Occipital lobe (tissue), 2 donors: ENCODE data around the gene ZCCHC3. TPM values are rescaled to one million over a fixed set of nuclear protein-coding genes. Genes with fewer than 3 reads are reported as not detected.

ENCODE experiments used
- DNase-seq: peaks from one replicate; lab custom pipeline; 2025; lab: John Stamatoyannopoulos, UW
- total RNA-seq: library from RNA; depleted of rRNA; stranded (reverse); fragments of >200 nt; gene quantifications from one replicate; pipeline ENCODE4 v1.2.3, GENCODE V29; 2014

ZCCHC3 gene
- total RNA-seq, 1 donor from 2014 or later = 27.0 TPM

DNA sequence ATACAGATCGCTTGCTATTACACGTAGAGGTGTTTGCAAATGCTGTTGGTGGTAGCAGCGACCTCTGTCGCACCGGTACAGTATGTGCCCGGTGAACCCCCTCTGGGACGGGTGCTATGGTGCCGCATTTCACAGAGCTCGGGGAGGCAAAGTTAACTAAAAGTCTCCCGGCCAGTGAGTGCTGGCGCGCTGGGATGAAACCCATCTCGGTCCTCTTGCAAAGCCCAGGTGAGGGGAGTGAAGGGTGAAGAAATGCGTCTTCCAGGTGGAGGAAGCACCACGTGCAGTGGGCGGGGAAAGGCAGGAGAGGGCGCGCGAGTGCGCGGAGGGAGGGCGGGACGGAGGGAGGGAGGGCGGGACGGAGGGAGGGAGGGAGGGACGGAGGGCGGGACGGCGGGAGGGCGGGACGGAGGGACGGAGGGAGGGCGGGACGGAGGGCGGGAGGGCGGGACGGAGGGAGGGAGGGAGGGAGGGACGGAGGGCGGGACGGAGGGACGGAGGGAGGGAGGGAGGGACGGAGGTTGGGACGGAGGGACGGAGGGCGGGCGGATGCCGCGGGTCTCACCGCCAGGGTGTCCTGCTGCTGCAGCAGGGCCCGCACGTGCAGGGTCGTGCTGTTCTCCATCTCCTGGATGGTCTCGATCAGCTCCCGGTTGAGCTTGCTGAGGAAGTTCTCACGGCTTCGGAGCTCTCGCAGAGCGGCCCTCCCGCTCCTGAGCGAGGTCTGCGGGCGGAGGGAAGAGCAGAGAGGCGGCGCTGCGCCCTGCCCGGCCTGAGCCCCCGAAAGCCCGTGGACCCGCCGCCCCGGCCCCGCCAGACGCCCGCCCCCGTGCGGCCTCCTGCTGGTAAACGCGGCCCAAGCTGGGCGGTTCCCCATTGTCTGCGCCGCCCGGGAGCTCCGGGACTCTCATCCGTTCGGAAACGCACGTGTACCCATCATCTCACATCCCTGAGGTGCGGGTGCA, 18.5 kb upstream of the ZCCHC3 start:
- DNase-seq = no peak

DNA sequence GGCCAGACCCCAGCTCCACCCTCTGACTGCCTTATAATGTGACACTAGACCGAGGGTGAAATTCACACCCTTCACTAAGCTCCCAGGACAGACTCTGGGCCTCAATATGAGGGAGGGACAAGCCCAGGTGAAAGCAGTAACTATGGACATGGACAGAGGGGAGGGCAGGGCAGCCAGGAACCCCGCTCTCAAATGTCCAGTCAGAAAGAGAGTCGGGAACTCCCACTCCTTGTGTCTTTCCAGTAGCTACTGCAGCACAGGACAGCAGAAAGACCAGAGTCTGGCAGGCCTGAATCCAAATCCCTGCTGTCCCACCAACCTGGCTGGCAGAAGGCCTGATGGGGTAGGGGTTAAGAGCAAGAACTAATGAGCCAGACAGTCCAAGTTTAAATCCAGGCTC, 13.2 kb upstream of the ZCCHC3 start:
- no peak for DNase-seq

DNA sequence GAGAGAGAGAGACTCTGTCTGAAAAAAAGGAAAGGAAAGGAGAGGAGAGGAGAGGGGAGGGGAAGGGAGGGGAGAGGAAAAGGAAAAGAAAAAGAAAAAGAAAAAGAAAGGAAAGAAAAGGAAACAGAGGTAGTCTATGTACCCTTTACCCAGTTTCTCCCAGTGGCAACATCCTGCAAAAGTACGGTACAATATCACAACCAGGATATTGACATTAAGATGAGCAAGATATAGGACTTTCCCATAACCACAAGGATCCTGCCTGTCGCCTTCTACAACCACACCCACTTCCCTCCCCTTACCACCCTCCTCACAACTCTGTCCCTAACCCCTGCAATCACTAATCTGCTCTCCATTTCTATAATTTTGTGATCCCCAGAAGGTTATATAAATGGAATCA, 10.9 kb upstream of the ZCCHC3 start:
- no peak for DNase-seq

DNA sequence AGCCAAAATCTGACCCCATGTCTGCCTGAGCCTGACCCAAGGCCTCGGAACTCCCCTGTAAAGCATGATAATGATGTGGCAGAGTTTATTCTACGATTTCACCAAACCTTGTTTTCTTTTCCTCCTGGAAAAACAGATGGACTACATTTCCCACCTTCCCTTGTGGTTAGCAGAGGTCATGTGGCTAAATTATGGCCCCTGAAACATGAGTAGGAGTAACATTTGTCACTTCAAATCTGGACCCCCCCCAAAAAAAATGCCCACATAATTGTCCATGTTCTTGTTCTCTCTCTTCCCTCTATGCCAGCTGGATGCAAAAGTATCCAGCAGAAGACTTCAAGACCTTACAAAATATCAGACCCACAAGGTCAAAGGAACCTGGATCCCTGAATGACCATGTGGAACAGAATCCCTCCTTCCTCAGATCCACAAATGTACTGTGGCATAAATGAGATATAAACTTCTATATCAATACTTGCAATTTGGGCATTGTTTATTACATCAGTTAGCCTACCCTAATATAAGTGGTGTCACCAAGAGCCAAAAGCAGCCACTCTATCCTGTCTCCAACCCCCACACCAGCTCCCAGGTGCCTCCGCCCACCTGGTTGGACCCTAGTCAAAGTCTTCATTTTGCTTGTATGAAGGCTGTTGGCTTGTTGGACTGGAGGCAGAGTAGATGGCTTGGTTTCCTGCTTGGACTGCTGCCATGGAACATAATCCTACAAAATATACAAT, 8.2 kb upstream of the ZCCHC3 start:
- DNase-seq = no peak

DNA sequence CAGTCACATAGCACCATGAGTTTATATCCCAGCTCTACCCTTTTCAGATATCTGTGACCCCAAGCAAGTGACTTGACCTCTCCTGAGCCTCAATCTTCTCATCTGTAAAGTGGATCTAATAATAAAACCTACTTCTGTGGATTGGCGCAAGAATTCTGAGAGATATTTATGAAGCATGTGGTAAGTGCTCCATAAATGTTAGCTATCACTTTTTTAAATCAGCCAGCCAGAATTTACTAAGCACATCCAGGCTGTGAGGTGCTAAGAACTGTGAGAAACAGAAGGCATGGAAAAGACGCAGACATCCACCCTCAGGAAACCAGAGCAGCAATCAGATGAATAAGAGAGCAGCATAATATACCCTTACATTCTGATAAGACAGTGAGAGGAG, 7.7 kb upstream of the ZCCHC3 start:
- no peak for DNase-seq

DNA sequence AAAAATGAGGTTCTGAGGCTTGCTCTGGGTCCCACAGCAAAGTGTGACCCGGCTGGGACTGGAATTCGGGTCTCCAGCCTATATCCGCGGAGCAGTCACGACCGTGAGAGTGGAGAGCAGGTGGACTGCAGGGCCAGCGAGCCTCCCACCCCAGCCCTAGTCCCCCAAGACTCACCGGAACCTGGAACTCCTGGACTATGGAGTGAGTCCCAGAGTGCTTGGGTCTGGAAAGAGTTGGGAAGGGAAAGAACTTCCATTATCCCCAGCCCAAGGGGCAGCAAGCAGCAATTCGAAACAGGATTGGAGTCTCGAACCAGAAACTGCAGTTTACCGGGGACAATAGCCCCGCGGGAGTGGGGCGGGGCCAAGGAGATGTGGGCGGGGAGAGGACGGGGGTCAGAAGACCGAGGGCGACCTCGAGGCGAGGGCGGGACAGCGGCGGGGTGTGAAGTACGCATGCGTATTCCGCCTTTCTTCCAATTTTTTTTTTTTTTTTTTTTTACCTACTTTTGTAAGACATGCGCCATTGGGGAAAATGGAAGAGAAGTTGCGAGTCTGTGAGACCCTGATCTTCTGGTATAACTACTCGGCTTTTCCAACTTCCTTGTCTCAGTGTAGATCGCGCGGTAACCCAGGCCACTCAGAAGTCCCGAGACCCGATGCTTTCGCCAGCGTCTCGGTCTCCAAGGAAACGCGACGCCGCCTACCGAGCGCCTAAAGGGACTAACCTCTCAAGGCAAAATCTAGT, 7.1 kb upstream of the ZCCHC3 start, which contains the start of gene C20orf96:
TSS of gene C20orf96 (minus strand) at position 667 of the 748 bp plus-strand sequence. CDS start at position 527, 140 bp downstream.
- peak; percentile 78 for DNase-seq

DNA sequence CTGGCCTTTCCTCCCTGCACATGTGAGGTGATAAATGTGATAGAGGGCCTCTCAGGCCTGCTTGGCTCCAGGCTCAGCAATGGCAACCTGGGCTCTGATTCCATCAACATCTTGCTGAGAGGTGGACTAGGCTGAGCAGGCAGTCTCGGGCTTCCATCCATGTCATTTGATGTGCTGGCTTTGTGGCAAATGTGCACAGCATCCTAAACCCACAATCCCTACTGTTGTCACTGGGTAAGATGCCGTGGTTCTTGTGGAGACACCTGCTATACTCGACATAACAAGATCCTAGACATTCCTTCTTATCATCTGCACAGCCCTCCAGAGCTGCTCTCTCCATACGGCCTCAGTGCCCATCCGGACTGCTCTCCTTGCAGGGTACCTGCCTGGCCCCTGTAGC, 2.8 kb upstream of the ZCCHC3 start:
- DNase-seq = no peak

DNA sequence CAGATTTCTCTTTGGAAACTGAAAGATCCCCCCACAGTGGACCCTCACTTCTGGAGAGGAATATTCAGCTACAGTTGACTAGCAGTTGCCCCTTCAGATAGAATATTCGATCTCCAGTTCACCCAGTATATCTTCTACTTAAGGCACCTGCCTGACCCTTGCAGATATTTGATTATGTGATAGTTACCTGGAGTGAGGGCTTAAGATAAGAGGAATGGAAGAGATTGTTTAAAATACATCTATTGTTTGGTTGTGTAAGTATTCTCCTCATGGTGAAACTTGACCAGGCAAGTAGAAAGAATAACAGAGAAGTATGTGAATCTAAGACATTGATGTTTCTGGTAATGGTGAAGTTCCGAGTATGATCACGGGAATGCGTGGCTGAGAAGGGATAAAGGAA, 1.6 kb upstream of the ZCCHC3 start:
- DNase-seq = no peak

DNA sequence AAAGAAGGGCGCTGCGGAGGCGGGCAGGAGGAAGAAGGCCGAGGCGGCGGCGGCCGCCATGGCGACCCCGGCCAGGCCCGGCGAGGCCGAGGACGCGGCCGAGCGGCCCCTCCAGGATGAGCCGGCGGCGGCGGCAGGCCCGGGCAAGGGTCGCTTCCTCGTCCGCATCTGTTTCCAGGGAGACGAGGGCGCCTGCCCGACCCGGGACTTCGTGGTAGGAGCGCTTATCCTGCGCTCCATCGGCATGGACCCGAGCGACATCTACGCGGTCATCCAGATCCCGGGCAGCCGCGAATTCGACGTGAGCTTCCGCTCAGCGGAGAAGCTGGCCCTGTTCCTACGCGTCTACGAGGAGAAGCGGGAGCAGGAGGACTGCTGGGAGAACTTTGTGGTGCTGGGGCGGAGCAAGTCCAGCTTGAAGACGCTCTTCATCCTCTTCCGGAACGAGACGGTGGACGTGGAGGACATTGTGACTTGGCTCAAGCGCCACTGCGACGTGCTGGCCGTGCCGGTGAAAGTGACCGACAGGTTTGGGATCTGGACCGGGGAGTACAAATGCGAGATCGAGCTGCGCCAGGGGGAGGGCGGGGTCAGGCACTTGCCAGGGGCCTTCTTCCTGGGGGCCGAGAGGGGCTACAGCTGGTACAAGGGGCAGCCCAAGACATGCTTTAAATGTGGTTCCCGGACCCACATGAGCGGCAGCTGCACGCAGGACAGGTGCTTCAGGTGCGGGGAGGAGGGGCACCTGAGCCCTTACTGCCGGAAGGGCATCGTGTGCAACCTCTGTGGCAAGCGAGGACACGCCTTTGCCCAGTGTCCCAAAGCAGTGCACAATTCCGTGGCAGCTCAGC, 780 bp downstream of the ZCCHC3 start:
- peak; percentile 54 for DNase-seq

DNA sequence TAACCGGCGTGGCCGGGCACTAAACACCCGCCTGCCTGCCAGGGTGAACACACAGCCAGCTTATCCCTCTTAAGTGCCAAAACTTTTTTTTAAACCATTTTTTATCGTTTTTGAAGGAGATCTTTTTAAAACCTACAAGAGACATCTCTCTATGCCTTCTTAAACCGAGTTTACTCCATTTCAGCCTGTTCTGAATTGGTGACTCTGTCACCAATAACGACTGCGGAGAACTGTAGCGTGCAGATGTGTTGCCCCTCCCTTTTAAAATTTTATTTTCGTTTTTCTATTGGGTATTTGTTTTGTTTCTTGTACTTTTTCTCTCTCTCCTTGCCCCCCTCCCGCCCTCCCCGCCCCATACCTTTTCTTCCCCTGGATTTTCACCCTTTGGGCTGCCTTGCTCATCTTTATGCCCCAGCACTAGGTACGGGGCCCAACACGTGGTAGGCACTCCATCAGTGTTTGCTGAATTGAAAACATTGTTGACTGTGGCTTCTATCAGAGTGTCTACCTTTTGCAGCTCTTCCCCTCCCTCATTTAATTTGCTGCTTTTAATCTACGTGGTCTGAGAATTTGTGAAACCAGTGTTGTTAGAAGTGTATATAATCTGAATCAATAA, 1.5 kb downstream of the ZCCHC3 start:
- DNase-seq = no peak

DNA sequence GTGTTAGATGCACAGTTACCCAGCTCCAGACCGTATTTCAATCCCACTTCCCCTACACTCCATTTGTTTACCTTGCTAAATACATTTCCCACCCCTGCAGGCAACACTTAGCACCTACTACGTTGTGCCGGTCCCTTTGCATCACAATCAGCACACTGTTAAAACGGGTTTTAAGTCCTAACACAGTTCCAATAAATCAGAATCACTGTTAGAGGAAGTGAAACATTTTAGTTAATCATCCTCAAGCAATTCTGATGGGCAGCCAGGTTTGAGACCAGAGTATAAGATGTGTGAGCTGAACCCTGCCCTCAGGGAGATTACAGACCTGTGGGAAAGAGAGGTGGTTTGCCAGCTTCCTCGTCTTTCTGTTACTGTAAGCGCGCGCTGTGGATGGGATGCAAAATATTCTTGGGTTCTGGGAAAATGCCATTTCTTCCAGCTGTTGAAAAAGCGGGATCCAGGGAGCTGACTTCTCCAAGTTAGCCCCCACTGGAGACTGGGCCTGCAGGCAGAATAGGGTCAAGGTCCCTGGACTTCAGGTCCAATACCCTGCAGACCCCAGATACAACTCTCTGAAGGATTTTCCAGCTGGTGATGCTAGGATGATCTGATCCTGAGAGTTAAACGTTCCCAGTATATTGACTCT, 3.1 kb downstream of the ZCCHC3 start:
- DNase-seq = no peak

DNA sequence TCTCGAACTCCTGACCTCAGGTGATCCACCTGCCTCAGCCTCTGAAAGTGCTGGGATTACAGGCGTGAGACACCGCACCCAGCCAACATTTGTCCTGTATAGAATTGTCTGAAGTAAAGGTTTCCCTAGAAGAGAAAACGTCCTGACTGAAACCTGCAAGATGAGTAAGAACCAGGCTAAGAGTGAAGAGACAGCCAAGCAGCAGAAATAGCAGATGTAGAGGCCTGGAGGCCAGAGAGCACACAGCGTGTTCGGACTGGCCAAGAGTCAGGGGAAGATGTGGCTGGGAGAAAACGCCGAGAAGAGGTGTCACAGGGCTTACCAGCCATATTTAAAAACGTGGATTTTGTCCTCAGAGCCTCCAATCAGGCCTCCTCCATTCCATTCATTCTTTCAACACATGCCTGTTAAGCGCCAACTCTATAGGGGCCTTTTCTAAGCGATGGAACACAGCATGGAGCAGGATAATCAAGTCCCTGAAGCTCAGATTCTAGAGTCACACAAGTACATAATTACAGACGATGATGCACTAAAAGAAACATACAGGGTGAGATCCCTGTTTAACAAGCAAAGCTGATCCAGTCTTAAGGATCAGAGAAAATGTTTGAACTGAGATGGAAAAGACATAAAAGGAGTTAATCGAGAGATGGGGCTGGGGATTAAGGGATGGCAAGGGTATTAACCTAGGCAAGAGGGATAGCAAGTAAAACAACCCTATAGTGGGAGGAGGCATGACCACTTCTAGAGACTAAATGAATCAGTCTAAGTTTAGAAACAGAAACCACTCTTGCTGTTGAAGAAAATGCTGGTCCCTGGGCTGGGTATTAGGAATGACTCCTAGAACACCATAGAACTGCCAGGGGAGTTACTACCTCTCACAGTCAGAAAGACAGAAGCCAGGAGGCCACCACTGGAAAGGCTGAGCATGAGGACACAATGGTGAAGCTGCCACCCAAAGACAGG, 4.8 kb downstream of the ZCCHC3 start:
- no peak for DNase-seq

DNA sequence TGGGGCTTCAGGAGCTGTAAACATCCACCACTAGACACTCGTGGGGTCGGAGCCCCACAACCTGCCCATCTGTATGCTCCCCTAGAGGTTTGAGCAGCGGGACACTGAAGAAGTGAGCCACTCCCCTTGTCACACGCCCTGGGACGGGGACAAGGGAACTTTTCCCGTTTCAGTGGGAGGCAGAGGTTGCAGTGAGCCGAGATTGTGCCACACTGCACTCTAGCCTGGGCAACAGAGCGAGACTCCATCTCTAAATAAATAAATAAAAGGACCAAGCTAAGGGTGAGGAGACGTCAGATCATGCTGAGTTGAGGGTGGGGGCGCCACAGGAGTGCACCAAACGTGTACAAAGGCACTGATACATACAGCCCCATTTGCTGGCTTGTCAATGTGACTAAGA, 8.4 kb downstream of the ZCCHC3 start:
- no peak for DNase-seq

DNA sequence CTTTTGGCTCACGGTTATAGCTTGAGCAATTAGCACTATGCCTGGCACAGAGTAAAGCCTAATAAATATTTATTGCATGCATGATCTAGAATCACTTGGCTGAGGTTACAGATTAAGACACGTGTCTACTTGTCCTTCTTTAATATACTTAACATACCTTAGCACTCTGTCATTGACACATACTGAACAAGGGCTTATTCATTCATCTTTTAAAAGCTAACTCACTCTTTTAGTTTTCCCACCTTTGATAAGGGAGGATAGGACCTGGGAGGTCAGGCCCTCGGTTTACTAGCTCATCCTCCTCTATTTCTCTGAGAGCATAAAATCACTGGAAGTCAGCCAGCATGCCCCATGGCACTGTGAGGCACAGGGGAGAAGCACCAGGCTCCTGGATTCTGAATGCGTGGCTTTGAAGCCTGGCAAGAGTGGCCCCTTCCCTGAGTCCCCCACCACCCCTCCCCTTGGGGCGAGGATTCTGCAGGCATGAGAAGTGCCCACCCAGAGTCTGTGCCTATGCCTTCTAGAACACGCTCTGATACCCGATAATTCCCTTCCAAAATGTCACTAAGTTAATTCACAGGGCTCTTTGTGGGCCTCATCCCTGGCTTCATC, 11.2 kb downstream of the ZCCHC3 start:
- no peak for DNase-seq

DNA sequence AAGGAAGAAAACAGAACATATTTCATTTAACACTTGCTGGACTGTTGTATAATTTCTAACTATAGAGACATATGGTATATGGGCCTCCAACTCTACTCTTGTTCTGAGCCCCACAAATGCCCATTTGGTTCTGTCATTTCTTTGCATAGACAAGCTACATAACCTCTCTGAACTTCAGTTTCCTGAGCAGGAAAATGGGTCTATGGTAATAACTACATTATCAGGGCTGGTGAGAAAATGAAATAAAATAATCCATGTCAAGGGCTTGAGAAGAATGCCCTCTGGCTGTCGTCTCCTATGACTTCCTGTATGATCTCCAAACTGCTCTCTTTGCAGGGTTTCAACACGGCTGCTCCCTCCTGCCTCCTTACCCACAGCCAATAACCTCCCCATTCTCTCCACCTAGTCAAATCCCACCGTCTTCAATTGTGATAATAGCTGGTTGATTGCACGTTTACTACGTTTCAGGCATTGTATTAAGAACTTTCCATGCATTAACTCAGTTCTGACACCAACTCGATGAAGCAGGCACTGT, 12.0 kb downstream of the ZCCHC3 start:
- DNase-seq = no peak

DNA sequence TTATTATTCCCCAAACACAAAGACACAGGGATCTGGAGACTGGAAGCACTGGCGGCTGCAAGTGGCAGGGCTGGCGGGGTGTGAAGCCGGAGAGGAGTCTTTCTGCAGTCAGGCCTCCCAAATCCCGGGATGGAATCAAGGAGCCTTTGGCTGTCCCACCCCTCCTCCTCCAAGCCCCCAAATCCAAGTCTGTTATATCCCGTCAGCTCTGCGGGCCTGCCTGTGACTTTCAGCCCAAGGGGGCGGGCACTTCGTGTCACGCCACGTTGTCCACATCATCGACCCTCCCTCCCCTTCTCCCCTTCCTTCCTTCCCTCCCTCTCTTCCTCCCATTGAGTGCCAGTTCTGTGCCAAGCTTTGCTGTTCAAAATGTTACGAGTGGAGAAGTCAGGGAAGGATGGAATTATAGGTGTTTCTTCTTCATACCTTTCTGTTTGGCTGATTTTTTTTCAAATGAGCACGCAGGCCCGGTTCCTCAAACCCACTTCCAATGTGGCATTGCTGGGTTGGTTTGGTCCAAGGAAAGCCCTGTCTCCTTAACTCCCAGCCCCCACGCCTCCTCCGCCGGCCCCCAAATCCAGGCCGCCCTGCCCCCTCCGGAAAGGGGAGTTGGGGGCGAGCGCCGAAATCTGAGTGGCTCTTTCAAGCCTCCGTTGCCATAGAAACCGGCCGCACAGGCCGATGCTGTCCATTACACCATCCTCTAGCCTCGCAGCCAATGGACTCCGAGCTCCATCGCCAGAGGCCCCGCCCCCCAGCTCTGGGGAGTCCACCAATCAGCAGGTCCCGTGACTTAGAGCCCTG, 12.7 kb downstream of the ZCCHC3 start:
- DNase-seq = peak; percentile 99

DNA sequence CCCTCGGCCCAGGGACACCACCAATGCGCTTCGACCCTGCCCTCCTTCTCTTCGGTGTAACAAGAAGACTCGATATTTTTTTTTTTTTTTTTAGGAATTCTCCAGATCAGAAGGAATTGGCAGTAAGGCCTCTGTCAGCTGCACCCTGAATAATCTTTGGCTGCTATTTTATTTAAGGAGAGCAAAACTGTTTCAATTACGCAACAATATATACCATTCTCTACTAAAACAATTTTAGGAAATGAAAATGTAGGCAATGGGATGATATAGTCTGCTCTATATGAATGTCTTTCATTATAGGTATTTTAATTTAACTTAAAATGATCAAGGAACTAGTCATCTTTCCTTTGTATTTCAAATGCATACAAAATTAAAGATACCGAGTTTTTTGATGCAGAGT, 13.3 kb downstream of the ZCCHC3 start:
- DNase-seq = no peak
